Stomach smooth muscle (tissue), 2 donors: ENCODE measurements around the gene PTGS1.

ENCODE experiments used
- H3K27ac ChIP-seq: one replicate; pipeline ENCODE4 v1.7.0; 2013; ENCODE audit warnings: mild to moderate bottlenecking, low read length, inconsistent platforms
- H3K27me3 ChIP-seq, 2 donors: one replicate each; pipeline ENCODE4 v1.7.0; 2013; ENCODE audit warnings: low read length in 2 of 2; ENCODE audit not compliant: insufficient read depth in 2 of 2, control insufficient read depth in 1 of 2
- H3K36me3 ChIP-seq, 2 donors: one replicate each; pipeline ENCODE4 v1.7.0; 2013; ENCODE audit warnings: low read length in 2 of 2; ENCODE audit not compliant: control insufficient read depth in 2 of 2, insufficient read depth in 2 of 2
- H3K4me1 ChIP-seq: one replicate; pipeline ENCODE4 v1.7.0; 2013; ENCODE audit warnings: low read length; ENCODE audit not compliant: control insufficient read depth, insufficient read depth
- H3K4me3 ChIP-seq, 2 donors: one replicate each; pipeline ENCODE4 v1.7.0; 2013; ENCODE audit warnings: low read length in 2 of 2
- H3K9ac ChIP-seq, 2 donors: one replicate each; pipeline ENCODE4 v1.7.0; 2013; ENCODE audit warnings: low read length in 2 of 2, mild to moderate bottlenecking in 1 of 2
- H3K9me3 ChIP-seq, 2 donors: one replicate each; pipeline ENCODE4 v1.7.0; 2013; ENCODE audit warnings: low read length in 2 of 2; ENCODE audit not compliant: control insufficient read depth in 2 of 2
- donor health status: healthy.
- donor health status: Pancreatic carcinoma.

PTGS1 gene

GRCh38 chr9:122364117-122364782 is 6.6 kb upstream of the PTGS1 start:
- no peaks in the 10 kb centered on the region for H3K36me3 ChIP-seq
- no peak overlapping the region for H3K4me3 ChIP-seq
- no peaks in the 10 kb centered on the region for H3K9me3 ChIP-seq
- no peaks in the 10 kb centered on the region for H3K27me3 ChIP-seq
- H3K4me1 ChIP-seq, result no peaks in the 10 kb centered on the region
- no peak overlapping the region for H3K27ac ChIP-seq
- no peak overlapping the region for H3K9ac ChIP-seq

GRCh38 chr9:122364783-122365150 is 6.1 kb upstream of the PTGS1 start:
- H3K9ac ChIP-seq, result no peak overlapping the region
- H3K27me3 ChIP-seq, result no peaks in the 10 kb centered on the region
- no peaks in the 10 kb centered on the region for H3K9me3 ChIP-seq
- H3K36me3 ChIP-seq, result no peaks in the 10 kb centered on the region
- H3K4me3 ChIP-seq, result no peak overlapping the region
- no peak overlapping the region for H3K27ac ChIP-seq
- no peaks in the 10 kb centered on the region for H3K4me1 ChIP-seq

- H3K9ac ChIP-seq, result no peak overlapping the region
- no peaks in the 10 kb centered on the region for H3K36me3 ChIP-seq
- no peaks in the 10 kb centered on the region for H3K27me3 ChIP-seq
- H3K9me3 ChIP-seq, result no peaks in the 10 kb centered on the region
- H3K4me3 ChIP-seq, result no peak overlapping the region
- no peak overlapping the region for H3K27ac ChIP-seq
- H3K4me1 ChIP-seq, result peaks cover 6% of the 10 kb centered on the region
These were observed 4.7 kb upstream of the PTGS1 start for GRCh38 chr9:122366074-122366660.

- Histone ChIP-seq H3K27ac (no peak overlapping the region), H3K4me1 (peaks cover 13% of the 10 kb centered on the region), H3K4me3 (no peak overlapping the region), H3K9ac (no peak overlapping the region), H3K27me3 (no peaks in the 10 kb centered on the region), H3K9me3 (no peaks in the 10 kb centered on the region), H3K36me3 (no peaks in the 10 kb centered on the region)
These were observed 3.8 kb upstream of the PTGS1 start for GRCh38 chr9:122367065-122367464.

- Histone ChIP-seq H3K4me3 (no peak overlapping the region), H3K9ac (no peak overlapping the region), H3K36me3 (no peaks in the 10 kb centered on the region), H3K9me3 (no peaks in the 10 kb centered on the region), H3K27me3 (no peaks in the 10 kb centered on the region), H3K27ac (no peak overlapping the region), H3K4me1 (peaks cover 21% of the 10 kb centered on the region)
These were observed 2.9 kb upstream of the PTGS1 start for GRCh38 chr9:122367774-122368460.

- Histone ChIP-seq H3K36me3 (no peaks in the 10 kb centered on the region), H3K4me1 (peaks cover 27% of the 10 kb centered on the region), H3K4me3 (no peak overlapping the region), H3K9ac (no peak overlapping the region), H3K27me3 (no peaks in the 10 kb centered on the region), H3K27ac (no peak overlapping the region), H3K9me3 (no peaks in the 10 kb centered on the region)
These were observed 2.2 kb upstream of the PTGS1 start for GRCh38 chr9:122368642-122369041.

GRCh38 chr9:122370303-122370702 is 521 bp upstream of the PTGS1 start:
- Histone ChIP-seq H3K36me3 (no peaks in the 10 kb centered on the region), H3K9me3 (no peaks in the 10 kb centered on the region), H3K27me3 (no peaks in the 10 kb centered on the region), H3K27ac (no peak overlapping the region), H3K4me3 (peak overlapping the region; percentile 69 to 78), H3K9ac (peak overlapping the region in 1 of 2 donors; percentile 41), H3K4me1 (peaks cover 43% of the 10 kb centered on the region)

GRCh38 chr9:122371846-122372245 is 1.0 kb downstream of the PTGS1 start:
- Histone ChIP-seq H3K27ac (no peak overlapping the region), H3K9me3 (no peaks in the 10 kb centered on the region), H3K4me1 (peaks cover 58% of the 10 kb centered on the region), H3K4me3 (peak overlapping the region; percentile 69 to 78), H3K36me3 (no peaks in the 10 kb centered on the region), H3K27me3 (no peaks in the 10 kb centered on the region), H3K9ac (no peak overlapping the region)

- no peak overlapping the region for H3K9ac ChIP-seq
- H3K9me3 ChIP-seq, result no peaks in the 10 kb centered on the region
- H3K27me3 ChIP-seq, result no peaks in the 10 kb centered on the region
- H3K27ac ChIP-seq, result peak overlapping the region; percentile 84
- no peaks in the 10 kb centered on the region for H3K36me3 ChIP-seq
- peaks cover 70% of the 10 kb centered on the region for H3K4me1 ChIP-seq
- H3K4me3 ChIP-seq, result peak overlapping the region in 1 of 2 donors; percentile 8
These were observed 2.3 kb downstream of the PTGS1 start for GRCh38 chr9:122372856-122373845.

- H3K27me3 ChIP-seq, result no peaks in the 10 kb centered on the region
- peak overlapping the region; percentile 41 to 55 for H3K4me3 ChIP-seq
- peaks cover 2 to 5% of the 10 kb centered on the region in 2 donors for H3K9me3 ChIP-seq
- H3K27ac ChIP-seq, result peak overlapping the region; percentile 84
- H3K4me1 ChIP-seq, result peaks cover 70% of the 10 kb centered on the region
- peaks cover 5 to 7% of the 10 kb centered on the region in 2 donors for H3K36me3 ChIP-seq
- peak overlapping the region; percentile 66 for H3K9ac ChIP-seq
These were observed 4.1 kb downstream of the PTGS1 start for GRCh38 chr9:122374885-122375420.
